Left hindlimb (tissue), 1 donor: ENCODE results near the gene NEBL.

Experiments
- DNase-seq: peaks from one replicate; pipeline ENCODE4 v3.0.0-alpha.2; 2018

NEBL gene

GRCh38 chr10:20858292-20859124 lies 38.6 kb downstream of the NEBL start:
- no peak for DNase-seq

GRCh38 chr10:20856484-20856883 lies 40.6 kb downstream of the NEBL start:
- no peak for DNase-seq

DNA sequence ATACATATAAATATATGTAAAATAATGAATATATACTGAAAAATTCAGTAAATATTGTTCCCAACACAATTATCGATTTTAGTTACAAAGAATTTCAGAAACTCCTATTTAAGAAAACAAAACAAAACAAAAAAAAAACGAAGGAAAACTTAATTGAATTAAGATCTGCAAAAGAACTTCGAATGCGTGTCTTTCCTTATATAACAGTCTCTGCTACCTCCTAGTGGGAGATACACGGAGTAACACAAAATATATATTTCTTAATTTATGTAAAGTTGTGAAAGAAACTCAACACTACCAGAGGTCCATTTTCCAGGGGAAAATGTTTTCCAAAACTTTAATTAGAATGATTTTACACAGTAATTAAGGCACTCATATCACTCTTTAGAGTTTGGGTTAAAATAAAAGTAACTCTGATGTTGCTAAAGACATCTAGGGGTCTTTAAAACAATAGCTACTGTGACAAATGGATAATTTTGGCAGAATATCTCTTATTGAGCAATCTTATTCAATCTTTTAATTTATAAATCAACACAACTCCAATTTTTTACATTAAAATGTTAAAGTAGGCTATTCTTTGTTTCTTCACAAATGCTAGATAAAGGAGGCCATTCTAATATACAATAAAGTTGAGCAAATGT lies 41.6 kb downstream of the NEBL start:
- DNase-seq, result no peak

GRCh38 chr10:20853276-20853675 lies 43.8 kb downstream of the NEBL start:
- no peak for DNase-seq

DNA sequence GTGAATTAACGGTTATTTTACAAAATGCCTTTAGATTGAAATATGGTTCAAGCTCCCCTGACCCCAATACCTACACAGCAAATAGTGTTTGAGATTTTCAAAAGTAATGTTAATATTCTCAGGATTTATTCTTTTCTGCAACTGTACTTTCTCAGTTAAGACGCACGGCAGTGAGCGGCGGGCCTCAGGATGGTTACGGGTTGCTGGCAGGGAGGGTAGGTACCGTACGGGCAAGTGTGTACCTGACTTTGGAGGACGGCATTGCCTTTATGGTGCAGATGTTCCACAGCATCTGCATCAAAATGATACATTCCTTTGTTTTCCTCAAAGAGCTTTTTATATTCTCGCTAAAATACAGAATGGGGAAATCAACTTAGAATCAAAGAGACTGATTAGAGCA lies 44.8 kb downstream of the NEBL start:
- DNase-seq, result no peak

DNA sequence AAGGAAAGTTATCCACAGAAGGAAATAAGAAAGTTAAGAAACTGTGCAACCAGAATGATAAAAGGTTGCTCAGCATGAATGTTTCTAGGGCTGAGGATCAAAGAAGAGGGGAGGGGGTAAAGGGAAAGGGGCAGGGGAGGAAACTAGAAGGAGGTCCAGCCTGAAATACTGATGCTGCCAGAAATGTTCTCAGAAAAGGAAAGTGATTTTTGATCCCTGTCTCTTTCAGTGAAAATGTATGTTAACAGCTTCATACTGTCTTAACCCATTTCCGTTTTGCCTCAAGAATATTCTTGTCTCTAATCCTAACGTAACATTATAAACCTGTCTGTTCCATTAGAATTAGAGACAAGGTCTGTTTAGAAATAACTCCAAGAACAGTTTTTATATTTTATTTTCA lies 49.6 kb downstream of the NEBL start:
- DNase-seq, result no peak

GRCh38 chr10:20846263-20846662 lies 50.8 kb downstream of the NEBL start:
- no peak for DNase-seq

GRCh38 chr10:20841419-20841818 lies 55.7 kb downstream of the NEBL start:
- DNase-seq, result no peak

- DNase-seq, result no peak
These were observed 57.2 kb downstream of the NEBL start for GRCh38 chr10:20839910-20840309.

- no peak for DNase-seq
These were observed 58.0 kb downstream of the NEBL start for GRCh38 chr10:20839141-20839540.

- no peak for DNase-seq
These were observed 60.7 kb downstream of the NEBL start for GRCh38 chr10:20836401-20836800.

DNA sequence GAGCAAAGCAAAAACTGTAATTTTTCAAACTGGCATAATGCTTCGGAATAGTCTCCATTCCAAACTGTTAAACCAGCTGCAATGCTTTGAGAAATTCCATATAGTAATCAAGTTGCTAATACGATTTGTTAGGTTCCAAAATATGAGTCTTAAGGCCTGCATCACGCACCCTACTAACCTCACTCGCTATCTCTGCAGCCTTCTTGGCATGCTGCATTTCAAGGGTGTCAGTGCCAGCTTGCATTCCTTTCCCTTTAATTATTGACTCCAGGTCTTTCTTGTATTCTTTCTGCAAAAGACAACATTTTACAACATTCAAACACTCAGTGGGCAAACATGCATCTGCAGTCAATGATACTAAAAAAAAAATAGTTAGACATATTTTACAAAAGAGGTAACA lies 61.8 kb downstream of the NEBL start:
- no peak for DNase-seq

GRCh38 chr10:20834825-20835224 lies 62.3 kb downstream of the NEBL start:
- DNase-seq, result no peak

DNA sequence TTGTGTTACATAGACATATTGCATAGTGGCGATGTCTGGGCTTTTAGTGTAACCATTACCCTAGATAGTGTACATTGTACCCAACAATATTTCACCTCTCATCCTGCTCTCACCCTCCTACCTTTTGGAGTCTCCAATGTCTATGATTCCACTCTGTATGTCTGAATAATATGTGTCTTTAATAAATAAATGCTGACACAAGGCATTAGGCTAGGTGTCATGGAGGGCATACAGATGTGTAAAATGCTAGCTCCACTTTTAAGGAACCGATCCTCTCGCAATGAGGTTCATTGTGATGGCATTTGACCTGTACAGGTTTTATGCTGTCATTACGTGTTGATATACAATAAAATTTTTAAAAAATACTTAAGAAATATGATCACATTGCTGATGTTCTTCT lies 74.3 kb downstream of the NEBL start:
- DNase-seq, result no peak

GRCh38 chr10:20817646-20818045 lies 79.5 kb downstream of the NEBL start:
- no peak for DNase-seq

GRCh38 chr10:20817116-20817515 lies 80.0 kb downstream of the NEBL start:
- no peak for DNase-seq

DNA sequence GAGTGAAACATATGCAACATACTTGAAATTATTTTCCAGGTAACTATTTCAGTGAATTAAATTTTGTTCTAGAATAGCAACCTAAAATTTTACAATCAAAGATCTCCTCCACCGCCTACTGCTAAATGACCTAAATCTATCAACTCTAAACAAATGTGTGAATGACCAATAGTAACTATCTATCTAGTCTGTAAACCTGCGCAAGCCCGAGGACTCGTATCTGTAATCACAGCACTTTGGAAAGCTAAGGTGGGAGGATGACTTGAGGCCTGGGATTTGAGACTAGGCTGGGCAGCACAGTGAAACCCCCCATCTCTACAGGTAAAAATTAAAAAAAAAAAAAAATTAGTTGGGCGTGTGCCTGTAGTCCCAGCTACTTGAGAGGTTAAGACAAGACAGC lies 83.0 kb downstream of the NEBL start:
- DNase-seq, result no peak

DNA sequence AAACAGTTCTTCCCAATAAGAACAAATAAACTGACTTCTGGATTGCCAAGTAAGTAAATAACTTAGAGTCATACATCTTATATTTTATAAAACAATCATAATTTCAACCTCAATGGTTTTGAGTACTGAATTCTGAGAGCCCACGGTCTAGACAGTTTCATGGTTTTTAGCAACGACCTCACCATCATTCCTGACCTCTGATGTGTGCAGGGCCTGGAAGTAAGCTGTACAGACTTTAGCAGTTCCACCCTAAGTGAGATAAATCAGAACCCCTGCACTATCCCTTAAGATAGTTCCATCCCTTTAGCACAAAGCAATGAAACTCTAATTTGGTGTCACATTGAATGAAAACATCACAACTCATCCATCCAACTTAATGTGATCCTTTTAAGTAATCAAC lies 86.0 kb downstream of the NEBL start:
- no peak for DNase-seq

GRCh38 chr10:20809631-20810030 lies 87.5 kb downstream of the NEBL start:
- DNase-seq, result no peak

GRCh38 chr10:20806487-20806886 lies 90.6 kb downstream of the NEBL start:
- no peak for DNase-seq

- DNase-seq, result no peak
These were observed 99.8 kb downstream of the NEBL start for GRCh38 chr10:20797290-20797689.

GRCh38 chr10:20795391-20795790 lies 101.7 kb downstream of the NEBL start:
- DNase-seq, result no peak

DNA sequence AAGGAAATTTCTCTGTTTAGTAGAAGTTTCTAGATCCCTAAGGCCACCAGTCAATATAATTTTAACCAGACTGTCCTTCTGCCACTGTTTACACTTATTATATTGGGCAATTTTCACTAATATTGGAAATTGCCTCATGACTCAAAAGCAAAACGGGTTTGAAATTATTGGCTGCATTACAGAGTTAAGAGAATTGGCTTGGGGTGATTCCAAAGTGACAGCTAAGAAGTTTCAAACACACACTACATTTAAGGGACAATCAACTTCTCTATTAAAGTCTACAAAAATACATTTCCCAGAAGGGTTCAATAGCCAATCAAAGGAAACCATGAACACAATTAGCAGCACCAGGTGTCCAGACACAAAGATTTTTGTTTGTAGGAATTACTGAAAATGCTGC lies 111.9 kb downstream of the NEBL start:
- DNase-seq, result no peak

DNA sequence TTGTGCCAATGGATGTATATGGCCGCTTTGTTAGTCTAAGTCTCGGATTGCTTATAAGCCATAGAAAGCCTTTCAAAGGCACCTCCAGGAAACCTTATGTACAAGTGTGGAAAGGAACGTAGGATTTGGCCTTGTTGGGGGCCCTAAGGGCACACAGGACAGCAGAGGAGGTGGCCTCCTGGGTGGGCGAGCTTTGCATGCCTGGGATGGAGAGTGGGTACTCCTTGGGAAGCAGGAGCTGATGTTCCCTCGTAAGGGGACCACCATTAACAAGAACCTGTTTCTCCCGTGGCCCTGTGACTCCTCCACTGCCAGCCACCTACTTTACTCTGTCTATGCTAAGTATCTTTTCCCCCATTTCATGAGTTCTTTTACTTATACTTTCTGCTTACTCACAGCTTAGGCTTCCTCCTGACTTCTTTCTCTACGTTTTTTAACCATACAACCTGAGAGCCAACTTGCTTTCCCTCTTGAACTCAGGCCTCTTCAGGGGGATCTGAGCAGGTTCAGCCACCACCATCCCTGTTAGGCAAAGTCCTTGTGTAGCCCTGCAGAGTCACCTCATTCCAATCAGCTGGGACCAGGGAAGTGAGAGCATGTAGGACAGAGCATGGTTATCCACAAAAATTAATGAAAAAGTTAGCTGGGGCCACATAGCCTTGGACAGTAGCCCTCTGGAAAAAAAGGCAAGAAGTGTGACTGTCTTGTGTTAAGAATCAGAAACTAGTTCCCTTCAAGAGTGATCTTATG lies 118.9 kb downstream of the NEBL start:
- DNase-seq, result no peak
